ENCODE measurements around the gene VPS51. TPM values are rescaled to one million over a fixed set of nuclear protein-coding genes. Genes with fewer than 3 reads are reported as not detected.
"Not testable (repeated sequence)": the region's sequence is repeated elsewhere in the genome, so short reads cannot be mapped to it uniquely, and the experiment has no call there.

VPS51 gene
- total RNA-seq, 4 donors from 2014 or later: 193 to 544 (median 439) TPM

- WGBS, 2 donors: 76 to 81% methylated on average over 2 of the region's 2 CpGs
- Histone ChIP-seq H3K9me3 (peaks cover 0 to 5% (median 0%) of the 10 kb centered on the region in 4 donors), H3K27me3 (no peaks in the 10 kb centered on the region), H3K27ac (no peak overlapping the region), H3K36me3 (no peaks in the 10 kb centered on the region), H3K4me1 (peaks cover 0 to 11% (median 3%) of the 10 kb centered on the region in 4 donors), H3K4me3 (no peak overlapping the region)
- DNase-seq (ENCODE audit: low spot score in 2 of 2): no peak
- TF ChIP-seq EP300 (IDR thresholded peaks at IDR 0.05): no peak
- no peak for TF ChIP-seq POLR2A (IDR thresholded peaks at IDR 0.05)
- TF ChIP-seq, protein P1, sequence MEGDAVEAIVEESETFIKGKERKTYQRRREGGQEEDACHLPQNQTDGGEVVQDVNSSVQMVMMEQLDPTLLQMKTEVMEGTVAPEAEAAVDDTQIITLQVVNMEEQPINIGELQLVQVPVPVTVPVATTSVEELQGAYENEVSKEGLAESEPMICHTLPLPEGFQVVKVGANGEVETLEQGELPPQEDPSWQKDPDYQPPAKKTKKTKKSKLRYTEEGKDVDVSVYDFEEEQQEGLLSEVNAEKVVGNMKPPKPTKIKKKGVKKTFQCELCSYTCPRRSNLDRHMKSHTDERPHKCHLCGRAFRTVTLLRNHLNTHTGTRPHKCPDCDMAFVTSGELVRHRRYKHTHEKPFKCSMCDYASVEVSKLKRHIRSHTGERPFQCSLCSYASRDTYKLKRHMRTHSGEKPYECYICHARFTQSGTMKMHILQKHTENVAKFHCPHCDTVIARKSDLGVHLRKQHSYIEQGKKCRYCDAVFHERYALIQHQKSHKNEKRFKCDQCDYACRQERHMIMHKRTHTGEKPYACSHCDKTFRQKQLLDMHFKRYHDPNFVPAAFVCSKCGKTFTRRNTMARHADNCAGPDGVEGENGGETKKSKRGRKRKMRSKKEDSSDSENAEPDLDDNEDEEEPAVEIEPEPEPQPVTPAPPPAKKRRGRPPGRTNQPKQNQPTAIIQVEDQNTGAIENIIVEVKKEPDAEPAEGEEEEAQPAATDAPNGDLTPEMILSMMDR (IDR thresholded peaks at IDR 0.05): no peak
These were observed 51.5 kb downstream of the VPS51 start for GRCh38 chr11:65147352-65148075.

DNA sequence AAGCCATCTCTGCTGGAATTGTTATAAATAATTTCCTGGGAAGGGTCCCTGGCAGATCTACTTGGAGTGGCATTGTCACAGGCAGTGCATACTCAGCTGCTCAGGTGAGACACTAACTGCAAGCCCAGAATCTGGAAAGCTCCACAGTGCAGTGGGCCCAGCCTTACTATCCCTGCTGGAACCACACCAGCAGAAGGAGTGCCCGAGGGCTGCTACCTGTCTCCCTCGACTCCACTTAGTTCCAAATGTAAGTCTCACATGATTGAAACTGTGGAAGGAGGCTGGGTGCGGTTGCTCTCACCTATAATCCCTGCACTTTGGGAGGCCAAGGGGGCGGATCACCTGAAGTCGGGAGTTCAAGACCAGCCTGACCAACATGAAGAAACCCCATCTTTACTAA, 52.6 kb downstream of the VPS51 start:
- peaks cover 0 to 11% (median 3%) of the 10 kb centered on the region in 4 donors for H3K4me1 ChIP-seq
- 93 to 94% methylated on average over 5 of the region's 5 CpGs for WGBS, 2 donors
- DNase-seq (ENCODE audit: low spot score in 2 of 2): no peak
- no peaks in the 10 kb centered on the region for H3K27me3 ChIP-seq
- peaks cover 0 to 5% (median 0%) of the 10 kb centered on the region in 4 donors for H3K9me3 ChIP-seq
- no peak overlapping the region for H3K4me3 ChIP-seq
- no peak overlapping the region for H3K27ac ChIP-seq
- no peaks in the 10 kb centered on the region for H3K36me3 ChIP-seq
- TF ChIP-seq EP300 (IDR thresholded peaks at IDR 0.05) (no peak), POLR2A (IDR thresholded peaks at IDR 0.05) (no peak)
- TF ChIP-seq, protein P1 (IDR thresholded peaks at IDR 0.05): no peak

GRCh38 chr11:65150131-65150508, 54.1 kb downstream of the VPS51 start:
- H3K27me3 ChIP-seq; H3K4me3 ChIP-seq; H3K9me3 ChIP-seq; H3K36me3 ChIP-seq; DNase-seq (ENCODE audit: low spot score in 2 of 2): not testable (repeated sequence)
- peaks cover 0 to 11% (median 3%) of the 10 kb centered on the region in 4 donors for H3K4me1 ChIP-seq
- H3K27ac ChIP-seq: peak overlapping the region in 1 of 4 donors; percentile 26
- 61 to 67% methylated on average over 10 of the region's 10 CpGs for WGBS, 2 donors

DNA sequence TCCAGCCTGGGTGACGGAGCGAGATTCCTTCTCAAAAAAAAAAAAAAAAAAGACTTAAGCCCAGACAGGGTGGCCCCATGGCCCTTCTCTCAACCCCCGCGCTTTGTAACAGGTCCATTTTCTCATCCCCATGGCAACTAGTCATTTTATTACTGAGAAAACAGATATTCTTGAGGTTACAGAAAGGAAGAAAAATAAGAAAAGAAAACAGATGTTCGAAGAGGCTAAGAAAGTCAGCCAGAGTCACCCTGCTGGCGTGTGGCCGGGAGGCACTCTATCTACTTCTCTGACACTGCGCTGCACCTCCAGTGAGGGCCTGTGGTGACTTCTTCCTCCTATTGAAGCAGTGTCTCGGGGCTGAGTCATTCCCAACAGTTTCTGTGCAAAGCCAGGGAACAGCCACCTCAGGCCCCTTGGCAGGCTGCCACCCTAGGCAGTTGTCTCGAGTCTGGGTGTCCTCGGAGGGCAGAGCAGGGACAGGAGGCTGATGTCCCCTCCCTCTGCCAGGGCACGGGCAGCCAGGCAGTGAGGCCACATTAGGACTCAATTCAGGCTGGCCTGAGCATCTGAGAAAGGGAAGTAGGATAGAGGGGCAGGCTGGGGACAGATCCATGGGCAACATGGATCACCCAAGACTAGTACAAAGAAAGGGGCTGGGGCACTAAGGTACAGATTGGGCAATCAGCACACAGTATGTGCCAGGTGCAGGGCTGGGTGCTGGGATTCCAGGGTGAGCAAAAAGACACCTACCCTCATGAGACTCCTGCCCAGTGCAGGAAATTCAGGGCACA, 54.7 kb downstream of the VPS51 start:
- peak; percentile 59 to 68 for DNase-seq (ENCODE audit: low spot score in 2 of 2)
- Histone ChIP-seq H3K36me3 (no peaks in the 10 kb centered on the region), H3K27me3 (no peaks in the 10 kb centered on the region), H3K4me3 (no peak overlapping the region), H3K27ac (peak overlapping the region in 3 of 4 donors; percentile 54 to 72 (median 62)), H3K9me3 (peaks cover 0 to 5% (median 0%) of the 10 kb centered on the region in 4 donors), H3K4me1 (peaks cover 0 to 11% (median 3%) of the 10 kb centered on the region in 4 donors)
- WGBS, 2 donors: 17 to 18% methylated on average over 12 of the region's 12 CpGs
- TF ChIP-seq POLR2A (IDR thresholded peaks at IDR 0.05) (no peak), EP300 (IDR thresholded peaks at IDR 0.05) (no peak)
- TF ChIP-seq, protein P1 (IDR thresholded peaks at IDR 0.05): no peak

DNA sequence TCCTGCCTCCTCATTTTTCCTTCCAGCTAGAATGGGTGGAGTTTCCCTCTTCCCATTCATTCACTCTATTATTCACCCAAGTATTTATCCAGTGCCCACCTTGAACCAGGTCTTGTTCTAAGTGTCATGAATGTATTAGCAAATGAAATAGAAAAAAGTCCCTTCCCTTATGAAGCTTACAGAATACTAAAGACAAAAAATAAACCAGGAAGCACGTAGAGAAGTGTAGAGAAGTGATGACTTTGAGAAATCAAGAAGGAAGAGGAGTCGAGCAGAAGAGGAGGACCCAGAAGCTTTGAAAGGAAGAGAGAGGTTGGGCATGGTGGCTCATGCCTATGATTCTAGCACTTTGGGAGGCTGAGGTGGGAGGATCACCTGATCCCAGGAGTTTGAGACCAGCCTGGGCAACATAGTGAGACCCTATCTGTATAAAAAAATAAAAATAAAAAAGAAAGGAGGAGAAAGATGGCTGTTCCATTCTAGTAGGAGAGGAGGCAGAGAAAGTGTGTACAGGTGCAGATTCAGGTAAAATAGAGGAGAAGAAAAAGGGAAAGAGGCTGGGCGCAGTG, 55.4 kb downstream of the VPS51 start:
- no peak overlapping the region for H3K4me3 ChIP-seq
- H3K9me3 ChIP-seq: peaks cover 0 to 5% (median 0%) of the 10 kb centered on the region in 4 donors
- peaks cover 0 to 11% (median 3%) of the 10 kb centered on the region in 4 donors for H3K4me1 ChIP-seq
- H3K27me3 ChIP-seq: no peaks in the 10 kb centered on the region
- H3K27ac ChIP-seq: peak overlapping the region in 1 of 4 donors; percentile 62
- TF ChIP-seq EP300 (IDR thresholded peaks at IDR 0.05) (no peak), POLR2A (IDR thresholded peaks at IDR 0.05) (no peak)
- TF ChIP-seq, protein P1 (IDR thresholded peaks at IDR 0.05): no peak
- H3K36me3 ChIP-seq: no peaks in the 10 kb centered on the region
- DNase-seq (ENCODE audit: low spot score in 2 of 2): no peak
- 70 to 73% methylated on average over 3 of the region's 3 CpGs for WGBS, 2 donors

All from tibial nerve (tissue), 4 donors.